A673 (cell line): Measurements from ENCODE around the gene CDC42SE2. TPM values are rescaled to one million over a fixed set of nuclear protein-coding genes. Genes with fewer than 3 reads are reported as not detected.

Experiments used
- BruUV-seq: library from RNA; stranded (reverse); fragments of 400-500 nt; replicated peaks from 2 replicates; lab custom pipeline; 2021; lab: Mats Ljungman, UMichigan
- CTCF ChIA-PET: fragments of 300-600 bp; sonication (Branson Sonifier 250); formaldehyde crosslinking; loops from one replicate; lab custom pipeline; 2022; ENCODE audit warnings: antibody characterized with exemption; lab: Charles Lee
- POLR2A ChIA-PET: fragments of 300-600 bp; sonication (Branson Sonifier 250); formaldehyde crosslinking; loops from one replicate; lab custom pipeline; 2022; ENCODE audit warnings: antibody characterized with exemption; ENCODE audit not compliant: low non-redundant PET; lab: Charles Lee
- DNase-seq: peaks from one replicate; pipeline ENCODE4 v3.0.0-alpha.2; 2015; ENCODE audit warnings: low spot score
- H3K27ac ChIP-seq: fragments of 200-600 bp; sonication (generic); 2 replicates; pipeline ENCODE4 v1.5.1; 2016; ENCODE audit warnings: mixed run types, low read depth, mild to moderate bottlenecking, mixed read lengths, antibody characterized with exemption, low read length; ENCODE audit not compliant: poor library complexity, severe bottlenecking
- H3K27me3 ChIP-seq: fragments of 200-600 bp; sonication (generic); replicated peaks from 2 replicates; pipeline ENCODE4 v1.6.1; 2017; ENCODE audit warnings: mixed run types, low read depth, mild to moderate bottlenecking, mixed read lengths, antibody characterized with exemption, low read length; ENCODE audit not compliant: insufficient read depth, poor library complexity
- H3K36me3 ChIP-seq: fragments of 200-600 bp; sonication (generic); 2 replicates; pipeline ENCODE4 v1.6.1; 2016; ENCODE audit warnings: mixed run types, mild to moderate bottlenecking, mixed read lengths, antibody characterized with exemption, low read length; ENCODE audit not compliant: insufficient read depth, poor library complexity, severe bottlenecking
- H3K4me1 ChIP-seq: fragments of 200-600 bp; sonication (generic); 2 replicates; pipeline ENCODE4 v1.6.1; 2017; ENCODE audit warnings: mixed run types, mild to moderate bottlenecking, mixed read lengths, antibody characterized with exemption, low read length; ENCODE audit not compliant: insufficient read depth, poor library complexity, severe bottlenecking
- H3K4me3 ChIP-seq: fragments of 200-600 bp; sonication (generic); 2 replicates; pipeline ENCODE4 v1.5.1; 2016; ENCODE audit warnings: low read depth, mixed run types, mild to moderate bottlenecking, mixed read lengths, low read length; ENCODE audit not compliant: poor library complexity, severe bottlenecking
- H3K9me3 ChIP-seq: fragments of 200-600 bp; sonication (generic); 2 replicates; pipeline ENCODE4 v1.6.1; 2016; ENCODE audit warnings: mixed run types, low read depth, mild to moderate bottlenecking, mixed read lengths, antibody characterized with exemption, low read length; ENCODE audit not compliant: poor library complexity, severe bottlenecking
- CTCF ChIP-seq: fragments of 300-800, 200-600 bp; sonication (generic); conservative IDR thresholded peaks from 2 replicates; pipeline ENCODE4 v1.5.1; 2017; ENCODE audit warnings: low read depth, mild to moderate bottlenecking, antibody characterized with exemption, low read length, moderate library complexity, mixed read lengths
- EZH2 ChIP-seq: fragments of 200-600 bp; sonication (generic); IDR thresholded peaks from 2 replicates; pipeline ENCODE4 v1.6.1; 2017; ENCODE audit warnings: borderline replicate concordance, low read depth, mild to moderate bottlenecking, mixed read lengths, antibody characterized with exemption, low read length; ENCODE audit not compliant: poor library complexity, severe bottlenecking
- intact Hi-C: fragments of 100-400 bp; cut with micrococcal nuclease; formaldehyde crosslinking; loops from one replicate; pipeline ENCODE4 v1.10.0; 2022; ENCODE audit not compliant: unreplicated experiment
- total RNA-seq: library from RNA; stranded (reverse); gene quantifications from 2 replicates; pipeline ENCODE4 v1.2.3, GENCODE V29; 2021

Gene CDC42SE2
- total RNA-seq, 1 experiment from 2014 or later = 25.5 TPM

- no peaks in the 10 kb centered on the region for H3K27me3 ChIP-seq
- no peak overlapping the region for H3K4me3 ChIP-seq
- H3K4me1 ChIP-seq = peaks cover 6% of the 10 kb centered on the region
- H3K27ac ChIP-seq = no peak overlapping the region
- CTCF ChIA-PET = no interaction called here
- POLR2A ChIA-PET = no interaction called here
- TF ChIP-seq CTCF = no peak
- H3K9me3 ChIP-seq = no peaks in the 10 kb centered on the region
- H3K36me3 ChIP-seq = peaks cover 38% of the 10 kb centered on the region
- intact Hi-C loops = no loop called here
- DNase-seq = no peak
- no TSS peak for BruUV-seq
These were observed 129.7 kb downstream of the CDC42SE2 start for GRCh38 chr5:131393498-131393968.

- Histone ChIP-seq H3K4me3 (no peak overlapping the region), H3K9me3 (no peaks in the 10 kb centered on the region), H3K4me1 (peaks cover 6% of the 10 kb centered on the region), H3K27ac (no peak overlapping the region), H3K27me3 (no peaks in the 10 kb centered on the region), H3K36me3 (peaks cover 38% of the 10 kb centered on the region)
- intact Hi-C loops = no loop called here
- BruUV-seq = no TSS peak
- no peak for DNase-seq
- ChIA-PET POLR2A (no interaction called here), CTCF (no interaction called here)
- TF ChIP-seq EZH2 = no peak
- no peak for TF ChIP-seq CTCF
These were observed 130.3 kb downstream of the CDC42SE2 start for GRCh38 chr5:131394128-131394527.

- no peak for DNase-seq
- ChIA-PET POLR2A (no interaction called here), CTCF (no interaction called here)
- no peaks in the 10 kb centered on the region for H3K9me3 ChIP-seq
- H3K36me3 ChIP-seq = peaks cover 40% of the 10 kb centered on the region
- TF ChIP-seq EZH2 = no peak
- no peak for TF ChIP-seq CTCF
- no peak overlapping the region for H3K4me3 ChIP-seq
- intact Hi-C loops = no loop called here
- H3K27ac ChIP-seq = no peak overlapping the region
- H3K27me3 ChIP-seq = no peaks in the 10 kb centered on the region
- H3K4me1 ChIP-seq = peaks cover 6% of the 10 kb centered on the region
- no TSS peak for BruUV-seq
These were observed 132.2 kb downstream of the CDC42SE2 start for GRCh38 chr5:131396015-131396414.
